GM19043 (cell line): ENCODE results near the gene HMX3.

Source experiments
- ATAC-seq: cut with Tn5 transposase; IDR thresholded peaks from one replicate; pipeline ENCODE4 v1.9.1; 2021; ENCODE audit warnings: low read depth; ENCODE audit not compliant: unreplicated experiment

HMX3 gene

DNA sequence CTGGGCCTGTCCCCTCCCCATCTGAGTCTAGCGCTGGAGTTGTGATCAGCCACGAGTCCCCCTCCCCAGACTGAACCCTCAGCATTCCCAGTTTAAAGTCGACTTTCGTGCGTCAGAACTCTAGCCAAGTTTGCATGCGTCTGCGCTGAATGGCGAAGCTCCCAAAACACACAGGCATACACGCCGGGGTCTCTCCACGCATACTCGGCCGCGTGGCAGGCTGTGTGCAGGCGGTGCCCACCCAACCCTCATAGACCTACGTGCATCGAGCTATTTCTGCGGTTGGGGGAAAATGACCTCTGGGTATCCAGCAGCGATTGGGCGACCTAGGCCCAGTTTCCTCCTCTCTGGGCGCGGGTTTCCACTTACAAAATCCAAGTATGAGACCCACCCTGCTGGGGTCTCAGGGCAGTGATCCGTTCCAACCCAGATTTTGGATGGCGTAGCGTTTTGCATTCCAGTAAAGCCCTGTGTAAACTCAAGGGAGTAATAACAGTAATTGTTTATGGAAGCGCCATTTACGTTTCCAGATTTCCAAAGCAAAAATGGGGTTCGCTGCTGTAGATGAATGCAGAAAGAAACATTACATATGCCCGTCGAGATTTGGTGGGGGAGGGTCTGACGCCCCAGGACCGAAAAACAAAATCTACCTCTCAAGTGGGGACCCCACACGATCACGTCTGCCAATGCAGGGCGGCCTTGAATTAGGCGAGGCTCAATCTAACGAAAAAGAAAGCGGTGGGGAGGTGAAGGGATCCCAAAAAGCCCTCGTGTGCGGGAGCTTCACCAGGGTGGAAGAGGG lies 2.0 kb upstream of the HMX3 start:
- ATAC-seq, result no peak

GRCh38 chr10:123134343-123134914 lies 1.3 kb upstream of the HMX3 start:
- ATAC-seq, result no peak

- no peak for ATAC-seq
Measured at GRCh38 chr10:123134915-123135414, 805 bp upstream of the HMX3 start.

GRCh38 chr10:123136221-123136805 lies 543 bp downstream of the HMX3 start:
- no peak for ATAC-seq

DNA sequence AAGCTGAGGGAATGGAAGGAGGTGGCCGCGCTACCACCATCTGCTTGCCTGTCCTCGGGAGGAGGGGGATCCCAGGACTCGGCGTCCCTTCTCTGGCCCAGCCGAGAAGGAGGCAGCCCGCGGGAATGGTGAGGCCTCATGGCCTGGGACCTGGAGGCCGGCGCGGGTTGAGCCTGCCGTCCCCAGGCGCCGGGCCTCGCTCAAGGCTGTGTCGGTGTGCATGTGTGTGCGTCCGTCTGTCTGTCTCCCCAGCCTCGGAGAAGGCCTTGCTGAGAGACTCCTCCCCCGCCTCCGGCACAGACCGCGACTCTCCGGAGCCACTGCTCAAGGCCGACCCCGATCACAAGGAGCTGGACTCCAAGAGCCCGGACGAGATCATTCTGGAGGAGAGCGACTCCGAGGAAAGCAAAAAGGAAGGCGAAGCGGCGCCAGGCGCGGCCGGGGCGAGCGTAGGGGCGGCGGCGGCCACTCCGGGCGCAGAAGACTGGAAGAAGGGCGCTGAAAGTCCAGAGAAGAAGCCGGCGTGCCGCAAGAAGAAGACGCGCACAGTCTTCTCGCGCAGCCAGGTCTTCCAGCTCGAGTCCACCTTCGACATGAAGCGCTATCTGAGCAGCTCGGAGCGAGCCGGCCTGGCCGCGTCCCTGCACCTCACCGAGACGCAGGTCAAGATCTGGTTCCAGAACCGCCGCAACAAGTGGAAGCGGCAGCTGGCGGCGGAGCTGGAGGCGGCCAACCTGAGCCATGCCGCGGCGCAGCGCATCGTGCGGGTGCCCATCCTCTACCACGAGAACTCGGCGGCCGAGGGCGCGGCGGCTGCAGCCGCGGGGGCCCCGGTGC lies 1.3 kb downstream of the HMX3 start:
- ATAC-seq, result no peak

DNA sequence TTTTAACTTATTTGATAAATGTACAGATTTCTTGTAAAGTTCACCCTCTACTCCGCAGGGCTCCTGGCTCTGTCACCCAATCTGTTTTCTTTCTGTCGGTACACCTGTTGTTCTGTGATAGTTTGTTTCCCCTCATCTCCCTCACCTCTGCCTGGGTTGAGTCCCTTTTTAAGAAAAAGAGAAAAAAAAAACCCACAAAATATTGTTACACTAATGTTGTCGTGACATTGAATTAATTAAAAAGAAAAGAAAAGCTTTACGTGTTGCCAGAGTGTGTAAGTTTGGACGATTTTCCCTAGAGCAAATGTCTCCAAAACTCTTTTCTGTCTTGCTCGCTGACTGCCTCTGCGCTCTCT lies 3.4 kb downstream of the HMX3 start:
- ATAC-seq, result no peak

- ATAC-seq, result no peak
Measured at GRCh38 chr10:123139521-123140163, 3.9 kb downstream of the HMX3 start.

- no peak for ATAC-seq
Measured at GRCh38 chr10:123140164-123140982, 4.6 kb downstream of the HMX3 start.

GRCh38 chr10:123140983-123141390 lies 5.2 kb downstream of the HMX3 start:
- ATAC-seq, result no peak

- ATAC-seq, result no peak
Measured at GRCh38 chr10:123141791-123142700, 6.3 kb downstream of the HMX3 start.

GRCh38 chr10:123142701-123143161 lies 7.0 kb downstream of the HMX3 start:
- ATAC-seq, result no peak

DNA sequence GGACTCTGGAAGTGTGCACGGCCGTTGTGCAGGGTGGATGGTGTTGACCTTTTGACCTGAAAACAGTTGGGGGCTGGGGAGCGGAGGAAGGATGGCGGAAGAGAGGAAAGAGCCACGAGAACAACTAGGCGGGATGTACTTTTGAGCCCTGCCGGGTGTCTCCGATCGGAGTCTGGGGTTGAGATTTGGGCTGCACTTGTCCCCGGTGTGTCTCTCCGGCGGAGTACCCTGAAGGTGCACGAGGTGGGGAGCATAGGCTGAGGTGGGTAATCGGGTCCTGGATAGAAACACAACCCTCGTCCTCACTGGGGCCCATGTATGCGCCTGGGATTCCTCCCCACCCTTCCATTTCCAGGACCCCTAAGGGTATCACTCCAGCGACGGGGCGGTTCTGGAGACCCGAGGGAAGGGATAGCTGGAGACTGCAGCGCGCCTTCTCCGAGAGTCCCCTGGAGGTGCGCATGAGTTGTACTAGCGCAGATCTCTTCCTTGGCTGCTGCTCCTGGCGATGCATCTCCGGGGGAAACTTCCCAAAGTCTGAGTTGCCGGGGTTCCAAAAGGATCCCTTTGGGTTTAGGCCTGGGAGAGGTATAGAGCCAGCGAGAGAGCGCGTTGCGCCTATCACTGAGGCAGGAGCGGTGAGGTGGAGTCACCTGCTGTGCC lies 7.5 kb downstream of the HMX3 start:
- no peak for ATAC-seq

GRCh38 chr10:123143825-123144168 lies 8.0 kb downstream of the HMX3 start:
- ATAC-seq, result no peak

DNA sequence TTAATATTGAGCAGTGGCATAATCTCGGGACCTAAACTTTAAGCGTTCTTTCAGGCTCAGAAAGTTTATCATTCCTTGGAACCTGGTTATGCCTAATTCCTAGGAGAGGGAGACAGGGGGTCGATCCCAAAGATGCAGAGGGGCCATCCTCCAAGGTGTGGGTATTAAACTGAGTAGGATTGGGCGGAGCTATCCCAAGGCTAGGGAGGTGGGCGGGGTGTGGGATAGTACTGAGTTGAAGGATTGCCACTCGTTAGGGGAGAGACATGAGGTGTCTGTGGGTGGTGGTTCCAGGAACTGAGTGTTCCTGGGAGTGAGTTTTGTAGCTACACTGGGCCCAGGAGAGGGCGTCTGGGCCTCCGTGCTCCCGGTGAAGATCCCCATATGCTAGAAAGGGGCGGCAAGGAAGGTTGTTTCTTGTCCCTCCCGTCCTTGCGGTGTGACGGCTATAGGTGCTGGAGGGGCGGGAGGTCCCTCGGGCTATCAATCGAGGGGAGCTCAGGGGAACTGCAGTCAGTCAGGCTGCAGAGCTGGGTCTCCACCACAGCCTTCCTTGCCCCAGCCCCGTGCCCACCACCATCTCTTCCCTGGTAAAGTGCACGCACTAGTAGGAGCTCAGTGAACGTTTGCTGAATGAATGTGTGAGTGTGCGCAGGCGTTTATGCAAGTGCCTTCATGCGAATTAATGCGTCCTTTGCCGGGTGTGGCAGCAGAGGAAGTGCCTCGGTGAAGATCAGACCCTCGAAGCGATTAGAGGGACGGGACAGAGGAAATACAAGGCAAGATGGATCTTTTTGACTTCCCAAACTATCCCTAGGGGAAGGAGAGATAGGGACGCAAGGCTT lies 9.1 kb downstream of the HMX3 start:
- ATAC-seq, result no peak

GRCh38 chr10:123145542-123146012 lies 9.8 kb downstream of the HMX3 start:
- ATAC-seq, result no peak

GRCh38 chr10:123146013-123146893 lies 10.5 kb downstream of the HMX3 start:
- ATAC-seq, result no peak
